GM23248 (cell line): ENCODE results near the gene CUL9. TPM values are rescaled to one million over a fixed set of nuclear protein-coding genes. Genes with fewer than 3 reads are reported as not detected.

Experiments
- DNase-seq: peaks from one replicate; pipeline ENCODE4 v3.0.0-alpha.2; 2015
- H2AFZ ChIP-seq: fragments of 200-600 bp; sonication (generic); 2 replicates; pipeline ENCODE4 v1.6.1; 2016; ENCODE audit warnings: antibody characterized with exemption
- H3F3A ChIP-seq: fragments of 200-600 bp; sonication (generic); 2 replicates; pipeline ENCODE4 v1.6.1; 2016; ENCODE audit warnings: mild to moderate bottlenecking, antibody characterized with exemption, mixed run types; ENCODE audit not compliant: insufficient read depth
- H3K27ac ChIP-seq: fragments of 200-600 bp; sonication (generic); 2 replicates; pipeline ENCODE4 v1.5.1; 2016; ENCODE audit warnings: mild to moderate bottlenecking
- H3K27me3 ChIP-seq: fragments of 200-600 bp; sonication (generic); replicated peaks from 2 replicates; pipeline ENCODE4 v1.6.1; 2016; ENCODE audit warnings: mild to moderate bottlenecking; ENCODE audit not compliant: insufficient read depth
- H3K36me3 ChIP-seq: fragments of 200-600 bp; sonication (generic); 2 replicates; pipeline ENCODE4 v1.6.1; 2016; ENCODE audit warnings: low read depth, mild to moderate bottlenecking
- H3K4me1 ChIP-seq: fragments of 200-600 bp; sonication (generic); 2 replicates; pipeline ENCODE4 v1.6.1; 2016; ENCODE audit warnings: mild to moderate bottlenecking; ENCODE audit not compliant: insufficient read depth
- H3K4me2 ChIP-seq: fragments of 200-600 bp; sonication (generic); one replicate; pipeline ENCODE4 v1.6.1; 2016; ENCODE audit warnings: mild to moderate bottlenecking; ENCODE audit not compliant: unreplicated experiment
- H3K4me3 ChIP-seq: fragments of 200-600 bp; sonication (generic); 2 replicates; pipeline ENCODE4 v1.5.1; 2016; ENCODE audit warnings: mild to moderate bottlenecking
- H3K79me2 ChIP-seq: fragments of 200-600 bp; sonication (generic); 2 replicates; pipeline ENCODE4 v1.6.1; 2016; ENCODE audit warnings: mild to moderate bottlenecking; ENCODE audit not compliant: insufficient read depth
- H3K9ac ChIP-seq: fragments of 200-600 bp; sonication (generic); 2 replicates; pipeline ENCODE4 v1.6.1; 2016; ENCODE audit warnings: mild to moderate bottlenecking
- H3K9me2 ChIP-seq: fragments of 200-600 bp; sonication (generic); 2 replicates; pipeline ENCODE4 v1.6.1; 2016; ENCODE audit warnings: mixed run types, mild to moderate bottlenecking, moderate library complexity; ENCODE audit not compliant: insufficient read depth
- H3K9me3 ChIP-seq: fragments of 200-600 bp; sonication (generic); one replicate; pipeline ENCODE4 v1.6.1; 2017; ENCODE audit warnings: low read depth
- H4K20me1 ChIP-seq: fragments of 200-600 bp; sonication (generic); 2 replicates; pipeline ENCODE4 v1.6.0; 2016; ENCODE audit not compliant: insufficient read depth
- EZH2 ChIP-seq: fragments of 200-600 bp; sonication (generic); IDR thresholded peaks from 2 replicates; pipeline ENCODE4 v1.6.1; 2018; ENCODE audit warnings: antibody characterized with exemption, mild to moderate bottlenecking; ENCODE audit not compliant: insufficient read depth, poor library complexity, severe bottlenecking
- EZH2phosphoT487 ChIP-seq: fragments of 200-600 bp; sonication (generic); IDR thresholded peaks from 2 replicates; pipeline ENCODE4 v1.6.1; 2018; ENCODE audit warnings: antibody characterized with exemption, moderate library complexity, mild to moderate bottlenecking, low read depth; ENCODE audit not compliant: insufficient read depth
- WGBS, 2 experiments: methylation state at CpG; one replicate each; pipeline ENCODE4 v1.1.6; 2015 to 2017; ENCODE audit warnings: low lambda C conversion rate in 2 of 2, low coverage in 1 of 2; ENCODE audit errors: missing lambda C conversion rate in 2 of 2; 5-methylcytosine and 5-hydroxymethylcytosine counted together
- in situ Hi-C: fragments of 300-500 bp; cut with MboI; formaldehyde crosslinking; loops from 2 replicates; pipeline ENCODE4 v1.15.0; 2020
- polyA plus RNA-seq: library from polyadenylated mRNA; unstranded; fragments of >200 nt; fragmentation: Nextera tagmentation; extraction: Ambion mirVana; gene quantifications from 2 replicates; pipeline ENCODE4 v1.2.1, GENCODE V29; 2016
- total RNA-seq: library from RNA; depleted of rRNA; stranded (reverse); fragments of >200 nt; shearing (Covaris generic); gene quantifications from 2 replicates; pipeline ENCODE4 v1.2.3, GENCODE V29; 2014

The CUL9 gene
- total and polyA plus RNA-seq, 2 experiments from 2014 or later, result 8.5 to 15.0 TPM

DNA sequence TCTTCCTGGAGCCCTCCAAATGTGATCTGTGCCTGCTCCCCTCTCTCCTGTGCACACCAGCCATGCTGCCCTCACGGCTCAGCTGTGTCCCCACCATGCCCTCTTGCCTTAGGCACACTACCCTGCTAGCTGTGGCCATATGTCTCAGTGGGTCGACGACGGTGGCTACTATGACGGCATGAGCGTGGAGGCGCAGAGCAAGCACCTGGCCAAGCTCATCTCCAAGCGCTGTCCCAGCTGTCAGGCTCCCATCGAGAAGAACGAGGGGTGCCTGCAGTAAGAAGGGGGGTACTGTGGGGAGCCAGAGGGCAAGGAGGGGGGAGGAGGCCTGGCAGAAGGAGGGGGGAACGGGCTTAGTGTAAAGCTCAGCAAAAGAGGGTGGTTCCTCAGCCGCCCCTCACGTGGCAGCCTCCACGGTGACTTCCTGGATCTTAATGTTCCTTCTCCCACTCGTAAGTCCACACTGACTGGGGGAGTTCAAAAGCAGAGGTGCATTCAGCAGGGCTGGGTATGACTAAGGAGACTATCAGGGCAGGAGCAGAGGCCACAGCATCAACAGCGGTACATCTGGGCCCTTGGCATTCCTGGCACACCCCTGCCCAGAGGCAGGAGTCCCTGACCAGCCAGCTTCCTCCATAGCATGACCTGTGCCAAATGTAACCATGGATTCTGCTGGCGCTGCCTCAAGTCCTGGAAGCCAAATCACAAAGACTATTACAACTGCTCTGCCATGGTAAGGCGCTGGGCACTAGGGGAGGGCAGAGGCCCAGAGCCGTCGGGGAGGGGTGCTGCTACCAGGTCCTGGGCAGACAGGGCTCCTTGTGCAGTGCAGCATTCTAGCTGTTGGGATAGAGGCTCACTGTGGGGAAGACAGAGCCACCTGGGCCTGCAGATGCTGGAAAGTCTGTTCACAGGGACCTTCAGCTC, 39.3 kb downstream of the CUL9 start:
- no peaks in the 10 kb centered on the region for H3F3A ChIP-seq
- H3K4me1 ChIP-seq, result no peaks in the 10 kb centered on the region
- WGBS, 2 experiments, result 76 to 82% methylated on average over 16 to 20 of the region's 20 CpGs
- H3K4me2 ChIP-seq, result no peak overlapping the region
- no peak overlapping the region for H2AFZ ChIP-seq
- no peaks in the 10 kb centered on the region for H3K9me2 ChIP-seq
- no peaks in the 10 kb centered on the region for H3K79me2 ChIP-seq
- H3K9ac ChIP-seq, result no peak overlapping the region
- TF ChIP-seq EZH2 (no peak), EZH2phosphoT487 (no peak)
- H3K4me3 ChIP-seq, result no peak overlapping the region
- H4K20me1 ChIP-seq, result no peaks in the 10 kb centered on the region
- no peak overlapping the region for H3K27ac ChIP-seq
- H3K27me3 ChIP-seq, result no peaks in the 10 kb centered on the region
- H3K9me3 ChIP-seq, result no peaks in the 10 kb centered on the region
- DNase-seq, result peak; percentile 15
- in situ Hi-C loops, result no loop called here
- peaks cover 3% of the 10 kb centered on the region; the same call in 1 of the 2 replicates for H3K36me3 ChIP-seq

DNA sequence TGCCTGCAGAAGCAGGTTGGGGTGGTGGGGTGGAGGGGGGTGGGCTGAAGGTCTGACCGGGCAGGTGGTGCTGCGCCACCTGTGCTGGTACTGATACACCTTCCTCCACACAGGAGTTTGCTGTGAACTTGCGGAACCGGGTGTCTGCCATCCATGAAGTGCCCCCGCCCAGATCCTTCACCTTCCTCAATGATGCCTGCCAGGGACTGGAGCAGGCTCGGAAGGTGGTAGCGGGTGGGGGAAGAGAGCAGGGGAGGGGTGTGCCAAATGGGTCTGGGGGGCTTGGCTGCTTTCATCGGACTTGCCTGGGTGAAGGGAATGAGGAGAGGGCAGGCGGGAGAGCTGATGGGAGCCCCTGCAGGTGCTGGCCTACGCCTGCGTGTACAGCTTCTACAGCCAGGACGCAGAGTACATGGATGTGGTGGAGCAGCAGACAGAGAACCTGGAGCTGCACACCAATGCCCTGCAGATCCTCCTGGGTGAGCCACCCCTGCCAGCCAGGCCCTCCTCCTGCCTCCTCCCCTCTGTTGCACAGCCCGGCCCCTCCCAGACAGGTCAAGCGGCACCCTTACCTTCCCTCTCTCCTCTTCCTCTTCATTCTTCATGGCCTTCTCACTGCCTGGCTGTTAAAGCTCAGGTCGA, 40.5 kb downstream of the CUL9 start:
- no peak overlapping the region for H3K4me2 ChIP-seq
- no peaks in the 10 kb centered on the region for H3K27me3 ChIP-seq
- H3K79me2 ChIP-seq, result no peaks in the 10 kb centered on the region
- H3K4me1 ChIP-seq, result no peaks in the 10 kb centered on the region
- TF ChIP-seq EZH2phosphoT487 (no peak), EZH2 (no peak)
- no peaks in the 10 kb centered on the region for H4K20me1 ChIP-seq
- DNase-seq, result no peak
- H2AFZ ChIP-seq, result no peak overlapping the region
- no peak overlapping the region for H3K27ac ChIP-seq
- no peak overlapping the region for H3K9ac ChIP-seq
- in situ Hi-C loops, result no loop called here
- no peaks in the 10 kb centered on the region for H3K9me3 ChIP-seq
- WGBS, 2 experiments, result 83% methylated on average over 12 to 15 of the region's 15 CpGs
- H3F3A ChIP-seq, result no peaks in the 10 kb centered on the region
- H3K4me3 ChIP-seq, result no peak overlapping the region
- no peaks in the 10 kb centered on the region for H3K36me3 ChIP-seq
- no peaks in the 10 kb centered on the region for H3K9me2 ChIP-seq

DNA sequence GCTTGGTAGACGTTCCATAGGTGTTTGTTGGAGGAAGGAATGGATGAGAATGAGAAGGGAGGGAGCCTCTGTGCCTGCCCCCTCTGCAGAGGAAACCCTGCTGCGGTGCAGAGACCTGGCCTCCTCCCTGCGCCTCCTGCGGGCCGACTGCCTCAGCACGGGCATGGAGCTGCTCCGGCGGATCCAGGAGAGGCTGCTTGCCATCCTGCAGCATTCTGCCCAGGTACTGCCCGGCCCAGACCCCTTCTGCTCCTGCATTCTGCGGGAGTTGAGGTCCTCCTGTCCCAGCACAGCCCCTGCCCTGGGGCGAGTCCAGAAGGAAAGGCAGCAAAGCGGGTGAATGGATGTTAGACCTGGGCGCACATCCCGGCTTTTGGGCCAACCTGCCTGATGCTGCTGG, 41.2 kb downstream of the CUL9 start:
- 83 to 84% methylated on average over 10 to 14 of the region's 14 CpGs for WGBS, 2 experiments
- Histone ChIP-seq H3K4me2 (no peak overlapping the region), H3K9me3 (no peaks in the 10 kb centered on the region), H3K9me2 (no peaks in the 10 kb centered on the region), H3K36me3 (no peaks in the 10 kb centered on the region), H3K27ac (no peak overlapping the region), H3K4me1 (no peaks in the 10 kb centered on the region), H3K9ac (no peak overlapping the region), H3K79me2 (peaks cover under 1% of the 10 kb centered on the region; the same call in 1 of the 2 replicates), H4K20me1 (no peaks in the 10 kb centered on the region), H3F3A (no peaks in the 10 kb centered on the region), H2AFZ (no peak overlapping the region), H3K4me3 (no peak overlapping the region), H3K27me3 (no peaks in the 10 kb centered on the region)
- DNase-seq, result no peak
- in situ Hi-C loops, result no loop called here
- no peak for TF ChIP-seq EZH2
- no peak for TF ChIP-seq EZH2phosphoT487

DNA sequence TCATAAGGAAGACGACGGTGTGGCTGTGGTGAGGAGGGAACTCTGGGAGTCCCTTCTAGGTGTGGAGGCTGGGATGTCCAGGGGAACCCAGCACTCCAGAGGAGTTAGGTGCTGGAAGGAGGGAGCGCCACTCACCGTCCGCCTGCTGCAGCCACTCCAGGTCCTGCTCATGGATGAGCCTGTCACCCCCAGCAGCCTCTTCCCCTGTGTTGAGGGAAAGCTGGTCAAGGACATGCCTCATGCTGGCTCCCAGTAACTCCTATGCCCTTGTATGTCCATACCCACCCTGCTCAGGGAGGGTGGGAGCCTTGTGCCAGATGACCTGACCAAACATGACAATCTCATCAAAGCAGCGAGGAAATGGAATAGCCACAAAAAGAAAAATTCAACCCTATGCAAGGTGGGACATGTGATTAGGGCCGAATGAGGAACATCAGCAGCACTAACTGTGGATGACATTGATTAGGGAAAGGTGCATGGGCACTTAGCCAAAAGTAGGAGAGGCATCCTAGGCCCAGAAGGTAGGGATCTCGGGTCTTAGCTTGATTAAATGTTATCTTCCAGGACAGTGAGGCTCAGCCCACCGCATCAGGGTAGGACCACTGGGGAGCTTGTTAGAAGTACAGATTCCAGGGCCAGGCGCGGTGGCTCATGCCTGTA, 44.3 kb downstream of the CUL9 start:
- H4K20me1 ChIP-seq, result no peaks in the 10 kb centered on the region
- H3K4me2 ChIP-seq, result no peak overlapping the region
- no peak for TF ChIP-seq EZH2
- TF ChIP-seq EZH2phosphoT487, result no peak
- in situ Hi-C loops, result no loop called here
- no peak overlapping the region for H2AFZ ChIP-seq
- no peak for DNase-seq
- WGBS, 2 experiments, result 93 to 97% methylated on average over 11 of the region's 11 CpGs
- no peaks in the 10 kb centered on the region for H3K9me2 ChIP-seq
- no peak overlapping the region for H3K27ac ChIP-seq
- peaks cover 6% of the 10 kb centered on the region; the same call in 1 of the 2 replicates for H3K79me2 ChIP-seq
- H3K4me3 ChIP-seq, result no peak overlapping the region
- H3K9ac ChIP-seq, result no peak overlapping the region
- no peaks in the 10 kb centered on the region for H3K9me3 ChIP-seq
- H3K27me3 ChIP-seq, result 0 out of 2 replicates have a peak, but pooled peaks cover under 1% of the 10 kb centered on the region
- peaks cover 4% of the 10 kb centered on the region; the same call in 1 of the 2 replicates for H3K4me1 ChIP-seq
- no peaks in the 10 kb centered on the region for H3K36me3 ChIP-seq
- no peaks in the 10 kb centered on the region for H3F3A ChIP-seq
